ENCODE measurements around the gene OR5B21.

The OR5B21 gene

GRCh38 chr11:58508005-58508404 is at the start of gene OR5B21:
OR5B21 (minus strand) TSS chr11:58508105; CDS start chr11:58508105, 0 bp downstream.
- no peak for DNase-seq (ENCODE audit: extremely low read depth in 1 of 2, low read depth in 1 of 2)

GRCh38 chr11:58549644-58550043 is 41.7 kb upstream of the OR5B21 start:
- no peak for DNase-seq (ENCODE audit: extremely low read depth in 1 of 2, low read depth in 1 of 2)

GRCh38 chr11:58546841-58547240 is 38.9 kb upstream of the OR5B21 start:
- no peak for DNase-seq (ENCODE audit: extremely low read depth in 1 of 2, low read depth in 1 of 2)

- DNase-seq (ENCODE audit: extremely low read depth in 1 of 2, low read depth in 1 of 2) = no peak
These were observed 24.0 kb upstream of the OR5B21 start for GRCh38 chr11:58531865-58532341.

- no peak for DNase-seq (ENCODE audit: extremely low read depth in 1 of 2, low read depth in 1 of 2)
These were observed 22.3 kb upstream of the OR5B21 start for GRCh38 chr11:58530236-58530635.

GRCh38 chr11:58527429-58527828 is 19.5 kb upstream of the OR5B21 start:
- DNase-seq (ENCODE audit: extremely low read depth in 1 of 2, low read depth in 1 of 2) = no peak

- no peak for DNase-seq (ENCODE audit: extremely low read depth in 1 of 2, low read depth in 1 of 2)
These were observed 18.8 kb upstream of the OR5B21 start for GRCh38 chr11:58526721-58527120.

GRCh38 chr11:58525037-58525614 is 17.2 kb upstream of the OR5B21 start:
- no peak for DNase-seq (ENCODE audit: extremely low read depth in 1 of 2, low read depth in 1 of 2)

GRCh38 chr11:58524232-58525036 is 16.5 kb upstream of the OR5B21 start:
- no peak for DNase-seq (ENCODE audit: extremely low read depth in 1 of 2, low read depth in 1 of 2)

- DNase-seq (ENCODE audit: extremely low read depth in 1 of 2, low read depth in 1 of 2) = no peak
These were observed 6.0 kb upstream of the OR5B21 start for GRCh38 chr11:58513747-58514367.

GRCh38 chr11:58511636-58512035 is 3.7 kb upstream of the OR5B21 start:
- DNase-seq (ENCODE audit: extremely low read depth in 1 of 2, low read depth in 1 of 2) = no peak

- DNase-seq (ENCODE audit: extremely low read depth in 1 of 2, low read depth in 1 of 2) = no peak
These were observed 1.8 kb upstream of the OR5B21 start for GRCh38 chr11:58509748-58510147.

GRCh38 chr11:58508814-58509213 is 909 bp upstream of the OR5B21 start:
- no peak for DNase-seq (ENCODE audit: extremely low read depth in 1 of 2, low read depth in 1 of 2)

- no peak for DNase-seq (ENCODE audit: extremely low read depth in 1 of 2, low read depth in 1 of 2)
These were observed 550 bp downstream of the OR5B21 start for GRCh38 chr11:58507355-58507754.

GRCh38 chr11:58506935-58507334 is 970 bp downstream of the OR5B21 start:
- DNase-seq (ENCODE audit: extremely low read depth in 1 of 2, low read depth in 1 of 2) = no peak

- DNase-seq (ENCODE audit: extremely low read depth in 1 of 2, low read depth in 1 of 2) = no peak
These were observed 2.1 kb downstream of the OR5B21 start for GRCh38 chr11:58505849-58506248.

- no peak for DNase-seq (ENCODE audit: extremely low read depth in 1 of 2, low read depth in 1 of 2)
These were observed 3.7 kb downstream of the OR5B21 start for GRCh38 chr11:58504232-58504631.

- DNase-seq (ENCODE audit: extremely low read depth in 1 of 2, low read depth in 1 of 2) = no peak
These were observed 4.5 kb downstream of the OR5B21 start for GRCh38 chr11:58503361-58503856.

GRCh38 chr11:58502004-58502403 is 5.9 kb downstream of the OR5B21 start:
- no peak for DNase-seq (ENCODE audit: extremely low read depth in 1 of 2, low read depth in 1 of 2)

- DNase-seq (ENCODE audit: extremely low read depth in 1 of 2, low read depth in 1 of 2) = peak in 1 of 2 donors; percentile 9
These were observed 9.4 kb downstream of the OR5B21 start for GRCh38 chr11:58498464-58498863.

- no peak for DNase-seq (ENCODE audit: extremely low read depth in 1 of 2, low read depth in 1 of 2)
These were observed 10.0 kb downstream of the OR5B21 start for GRCh38 chr11:58497951-58498350.

- no peak for DNase-seq (ENCODE audit: extremely low read depth in 1 of 2, low read depth in 1 of 2)
These were observed 12.0 kb downstream of the OR5B21 start for GRCh38 chr11:58495906-58496305.
